ENCODE data around the gene JSRP1.

Gene JSRP1

GRCh38 chr19:2246014-2246620, 10.1 kb downstream of the JSRP1 start:
- Histone ChIP-seq H3K36me3 (ENCODE audit: insufficient read depth, insufficient read length, low read length) (peaks cover 92% of the 10 kb centered on the region), H3K9me3 (ENCODE audit: insufficient read depth, low read length) (no peaks in the 10 kb centered on the region), H3K27me3 (ENCODE audit: insufficient read depth, insufficient read length) (no peaks in the 10 kb centered on the region), H3K4me1 (ENCODE audit: insufficient read depth, insufficient read length) (peaks cover 24% of the 10 kb centered on the region), H3K9ac (ENCODE audit: insufficient read length, low read depth) (no peak overlapping the region), H3K4me3 (ENCODE audit: insufficient read length, low read depth) (no peak overlapping the region)
- TF ChIP-seq ZNF274 (IDR thresholded peaks at IDR 0.05; ENCODE audit: low read depth, low read length) (no peak), YY1 (IDR thresholded peaks at IDR 0.05; ENCODE audit: insufficient read depth, insufficient read length) (no peak), SUZ12 (IDR thresholded peaks at IDR 0.05; ENCODE audit: extremely low read depth, insufficient read depth, insufficient read length) (no peak)
- no peak for DNase-seq (ENCODE audit: low read depth, low spot score)

DNA sequence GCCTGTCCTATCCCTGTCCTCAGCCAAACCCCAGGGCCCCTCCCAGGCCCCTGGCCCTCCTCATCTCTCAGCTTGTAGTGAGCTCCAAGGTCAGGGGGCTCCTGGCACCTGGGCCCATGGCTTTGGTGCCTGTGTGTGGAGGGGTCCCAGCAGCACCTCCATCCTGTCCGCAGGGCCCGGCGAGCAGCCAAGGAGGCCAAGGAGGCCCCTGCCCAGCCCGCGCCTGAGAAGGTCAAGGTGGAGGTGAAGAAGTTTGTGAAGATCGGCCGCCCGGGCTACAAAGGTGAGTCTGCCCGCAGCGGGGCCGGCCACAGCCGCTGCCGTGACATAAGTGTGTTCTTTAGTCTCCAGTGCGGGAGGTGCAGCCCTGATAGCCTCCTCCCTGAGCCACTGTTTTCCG, 10.9 kb downstream of the JSRP1 start:
- no peak for TF ChIP-seq SUZ12 (IDR thresholded peaks at IDR 0.05; ENCODE audit: extremely low read depth, insufficient read depth, insufficient read length)
- no peak for TF ChIP-seq ZNF274 (IDR thresholded peaks at IDR 0.05; ENCODE audit: low read depth, low read length)
- no peak for TF ChIP-seq YY1 (IDR thresholded peaks at IDR 0.05; ENCODE audit: insufficient read depth, insufficient read length)
- Histone ChIP-seq H3K9me3 (ENCODE audit: insufficient read depth, low read length) (no peaks in the 10 kb centered on the region), H3K9ac (ENCODE audit: insufficient read length, low read depth) (no peak overlapping the region), H3K36me3 (ENCODE audit: insufficient read depth, insufficient read length, low read length) (peaks cover 96% of the 10 kb centered on the region), H3K27me3 (ENCODE audit: insufficient read depth, insufficient read length) (no peaks in the 10 kb centered on the region), H3K4me1 (ENCODE audit: insufficient read depth, insufficient read length) (peaks cover 32% of the 10 kb centered on the region), H3K4me3 (ENCODE audit: insufficient read length, low read depth) (no peak overlapping the region)
- DNase-seq (ENCODE audit: low read depth, low spot score), result no peak

- no peak for DNase-seq (ENCODE audit: low read depth, low spot score)
- Histone ChIP-seq H3K4me3 (ENCODE audit: insufficient read length, low read depth) (no peak overlapping the region), H3K9ac (ENCODE audit: insufficient read length, low read depth) (no peak overlapping the region), H3K4me1 (ENCODE audit: insufficient read depth, insufficient read length) (peaks cover 31% of the 10 kb centered on the region), H3K36me3 (ENCODE audit: insufficient read depth, insufficient read length, low read length) (peaks cover 97% of the 10 kb centered on the region), H3K27me3 (ENCODE audit: insufficient read depth, insufficient read length) (no peaks in the 10 kb centered on the region), H3K9me3 (ENCODE audit: insufficient read depth, low read length) (no peaks in the 10 kb centered on the region)
- TF ChIP-seq YY1 (IDR thresholded peaks at IDR 0.05; ENCODE audit: insufficient read depth, insufficient read length) (no peak), SUZ12 (IDR thresholded peaks at IDR 0.05; ENCODE audit: extremely low read depth, insufficient read depth, insufficient read length) (no peak), ZNF274 (IDR thresholded peaks at IDR 0.05; ENCODE audit: low read depth, low read length) (no peak)
Measured at GRCh38 chr19:2244486-2244885, 11.7 kb downstream of the JSRP1 start.

DNA sequence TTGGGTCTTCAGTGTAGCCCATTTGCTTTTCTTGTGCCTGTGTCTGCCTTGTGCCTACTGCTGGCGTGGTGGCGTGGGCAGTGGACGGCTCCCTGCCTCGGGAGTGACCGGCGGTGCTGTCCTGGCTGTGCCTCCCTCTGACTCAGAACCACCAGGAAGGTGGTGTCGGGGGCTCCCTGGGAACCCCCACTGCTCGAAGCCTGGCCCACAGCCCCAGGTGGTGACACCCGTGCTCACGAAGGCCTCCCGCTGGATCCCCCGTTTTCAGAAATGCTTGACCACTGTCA, 12.1 kb downstream of the JSRP1 start:
- Histone ChIP-seq H3K9ac (ENCODE audit: insufficient read length, low read depth) (no peak overlapping the region), H3K4me3 (ENCODE audit: insufficient read length, low read depth) (no peak overlapping the region), H3K36me3 (ENCODE audit: insufficient read depth, insufficient read length, low read length) (peaks cover 93% of the 10 kb centered on the region), H3K4me1 (ENCODE audit: insufficient read depth, insufficient read length) (peaks cover 31% of the 10 kb centered on the region), H3K27me3 (ENCODE audit: insufficient read depth, insufficient read length) (no peaks in the 10 kb centered on the region), H3K9me3 (ENCODE audit: insufficient read depth, low read length) (no peaks in the 10 kb centered on the region)
- no peak for TF ChIP-seq SUZ12 (IDR thresholded peaks at IDR 0.05; ENCODE audit: extremely low read depth, insufficient read depth, insufficient read length)
- TF ChIP-seq ZNF274 (IDR thresholded peaks at IDR 0.05; ENCODE audit: low read depth, low read length), result no peak
- TF ChIP-seq YY1 (IDR thresholded peaks at IDR 0.05; ENCODE audit: insufficient read depth, insufficient read length), result no peak
- no peak for DNase-seq (ENCODE audit: low read depth, low spot score)

DNA sequence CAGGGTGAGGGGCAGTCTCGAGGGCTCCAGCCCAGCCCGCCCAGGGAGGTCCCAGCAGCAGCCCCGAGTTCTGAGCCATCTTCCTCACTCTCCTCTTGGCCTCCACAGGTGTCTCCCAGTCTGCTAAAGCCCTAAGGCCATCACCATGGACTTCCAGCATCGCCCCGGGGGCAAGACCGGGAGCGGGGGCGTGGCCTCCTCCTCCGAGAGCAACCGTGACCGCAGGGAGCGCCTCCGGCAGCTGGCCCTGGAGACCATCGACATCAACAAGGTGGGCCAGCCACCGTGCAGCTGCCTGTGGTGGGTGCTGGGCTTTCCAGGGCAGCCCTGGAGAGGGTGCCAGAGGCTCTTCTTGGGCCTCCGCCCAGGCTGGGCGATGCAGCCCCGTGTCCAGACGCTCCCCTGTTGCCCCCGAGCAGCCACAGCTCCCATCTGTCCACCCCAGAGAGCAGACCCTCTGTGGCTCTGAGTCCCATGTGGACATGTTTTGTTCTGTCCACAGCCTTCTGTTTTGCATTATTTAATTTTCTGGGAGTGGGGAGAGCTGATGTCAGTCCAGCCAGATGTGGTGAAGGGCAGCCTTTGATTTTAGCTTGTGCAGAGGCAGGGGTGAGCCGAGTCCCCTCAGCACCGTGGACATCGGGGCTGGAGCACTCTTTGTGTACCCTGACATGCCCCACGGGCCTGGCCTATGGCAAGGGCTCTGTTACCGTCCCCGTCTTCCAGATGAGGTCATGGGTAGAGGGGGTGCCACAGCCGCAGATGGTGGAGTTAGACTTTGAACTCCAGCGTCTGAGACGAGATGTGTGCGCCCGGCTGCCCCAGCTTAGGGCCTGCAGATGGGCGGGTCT, 12.7 kb downstream of the JSRP1 start:
- Histone ChIP-seq H3K4me3 (ENCODE audit: insufficient read length, low read depth) (no peak overlapping the region), H3K4me1 (ENCODE audit: insufficient read depth, insufficient read length) (peaks cover 31% of the 10 kb centered on the region), H3K36me3 (ENCODE audit: insufficient read depth, insufficient read length, low read length) (peaks cover 91% of the 10 kb centered on the region), H3K9me3 (ENCODE audit: insufficient read depth, low read length) (no peaks in the 10 kb centered on the region), H3K27me3 (ENCODE audit: insufficient read depth, insufficient read length) (no peaks in the 10 kb centered on the region), H3K9ac (ENCODE audit: insufficient read length, low read depth) (no peak overlapping the region)
- TF ChIP-seq YY1 (IDR thresholded peaks at IDR 0.05; ENCODE audit: insufficient read depth, insufficient read length), result no peak
- no peak for TF ChIP-seq SUZ12 (IDR thresholded peaks at IDR 0.05; ENCODE audit: extremely low read depth, insufficient read depth, insufficient read length)
- no peak for TF ChIP-seq ZNF274 (IDR thresholded peaks at IDR 0.05; ENCODE audit: low read depth, low read length)
- no peak for DNase-seq (ENCODE audit: low read depth, low spot score)

- H3K27me3 ChIP-seq (ENCODE audit: insufficient read depth, insufficient read length), result no peaks in the 10 kb centered on the region
- no peak for DNase-seq (ENCODE audit: low read depth, low spot score)
- H3K9me3 ChIP-seq (ENCODE audit: insufficient read depth, low read length), result no peaks in the 10 kb centered on the region
- TF ChIP-seq SUZ12 (IDR thresholded peaks at IDR 0.05; ENCODE audit: extremely low read depth, insufficient read depth, insufficient read length), result no peak
- TF ChIP-seq ZNF274 (IDR thresholded peaks at IDR 0.05; ENCODE audit: low read depth, low read length), result no peak
- TF ChIP-seq YY1 (IDR thresholded peaks at IDR 0.05; ENCODE audit: insufficient read depth, insufficient read length), result no peak
- peak overlapping the region; percentile 6 for H3K4me3 ChIP-seq (ENCODE audit: insufficient read length, low read depth)
- H3K9ac ChIP-seq (ENCODE audit: insufficient read length, low read depth), result peak overlapping the region; percentile 61
- H3K4me1 ChIP-seq (ENCODE audit: insufficient read depth, insufficient read length), result peaks cover 33% of the 10 kb centered on the region
- peaks cover 92% of the 10 kb centered on the region for H3K36me3 ChIP-seq (ENCODE audit: insufficient read depth, insufficient read length, low read length)
Measured at GRCh38 chr19:2242816-2243215, 13.4 kb downstream of the JSRP1 start.

DNA sequence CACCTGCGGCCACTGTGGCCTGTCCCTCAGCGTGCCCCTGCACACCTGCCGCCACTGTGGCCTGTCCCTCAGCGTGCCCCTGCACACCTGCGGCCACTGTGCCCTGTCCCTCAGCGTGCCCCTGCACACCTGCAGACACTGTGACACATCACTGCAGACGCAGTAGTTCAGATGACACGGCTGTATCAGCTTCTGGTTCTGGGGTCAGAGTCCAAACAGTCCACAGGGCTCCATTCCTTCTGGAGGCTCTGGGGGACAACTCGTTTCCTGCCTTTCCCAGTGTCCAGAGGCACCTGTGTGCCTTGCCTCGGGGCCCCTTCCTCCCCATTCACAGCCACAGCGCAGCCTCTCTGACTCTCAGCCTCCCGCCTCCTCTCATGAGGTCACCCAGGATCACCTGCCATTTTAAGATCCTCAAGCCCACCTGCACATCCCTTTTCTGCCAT, 14.1 kb downstream of the JSRP1 start:
- H3K9me3 ChIP-seq (ENCODE audit: insufficient read depth, low read length), result no peaks in the 10 kb centered on the region
- TF ChIP-seq ZNF274 (IDR thresholded peaks at IDR 0.05; ENCODE audit: low read depth, low read length), result no peak
- H3K4me1 ChIP-seq (ENCODE audit: insufficient read depth, insufficient read length), result peaks cover 34% of the 10 kb centered on the region
- peaks cover 91% of the 10 kb centered on the region for H3K36me3 ChIP-seq (ENCODE audit: insufficient read depth, insufficient read length, low read length)
- no peaks in the 10 kb centered on the region for H3K27me3 ChIP-seq (ENCODE audit: insufficient read depth, insufficient read length)
- H3K4me3 ChIP-seq (ENCODE audit: insufficient read length, low read depth), result no peak overlapping the region
- H3K9ac ChIP-seq (ENCODE audit: insufficient read length, low read depth), result peak overlapping the region; percentile 11
- DNase-seq (ENCODE audit: low read depth, low spot score), result no peak
